Measurements from ENCODE around the gene SP3.
A peak's percentile ranks its signal among the peaks of the same experiment; 100 is the strongest.

The SP3 gene

GRCh38 chr2:173952267-173953046, 12.7 kb downstream of the SP3 start:
- Histone ChIP-seq H3K4me3 (ENCODE audit: low read depth, low read length) (no peak overlapping the region), H3K79me2 (ENCODE audit: control insufficient read depth, insufficient read depth, low read length, poor library complexity) (peaks cover 5% of the 10 kb centered on the region), H3K18ac (ENCODE audit: low read length) (no peak overlapping the region), H3K4me2 (ENCODE audit: low read length) (no peak overlapping the region), H3K23ac (ENCODE audit: low read length) (no peak overlapping the region), H2BK12ac (ENCODE audit: low read length) (no peak overlapping the region), H2BK5ac (ENCODE audit: low read depth, low read length, poor library complexity) (no peak overlapping the region), H4K91ac (ENCODE audit: low read depth, low read length) (no peak overlapping the region), H4K8ac (ENCODE audit: low read depth, low read length) (no peak overlapping the region), H3K27me3 (ENCODE audit: insufficient read depth, low read length) (no peaks in the 10 kb centered on the region), H3K4me1 (ENCODE audit: control insufficient read depth in 1 of 2, insufficient read depth in 2 of 2, low read length in 2 of 2) (no peaks in the 10 kb centered on the region), H3K79me1 (ENCODE audit: low read length) (no peaks in the 10 kb centered on the region), H3K9ac (ENCODE audit: low read length) (no peak overlapping the region), H3K27ac (ENCODE audit: low read depth, low read length) (no peak overlapping the region), H2AFZ (ENCODE audit: insufficient read depth, low read length, poor library complexity) (no peak overlapping the region), H2AK5ac (ENCODE audit: low read length) (no peak overlapping the region), H3K9me3 (ENCODE audit: insufficient read depth, low read depth, low read length) (no peaks in the 10 kb centered on the region), H2BK120ac (ENCODE audit: insufficient read depth, low read length, poor library complexity) (no peak overlapping the region), H3K36me3 (ENCODE audit: control insufficient read depth in 1 of 2, insufficient read depth in 2 of 2, low read length in 2 of 2) (peaks cover 4 to 21% of the 10 kb centered on the region in 2 experiments), H3K14ac (ENCODE audit: low read length) (no peak overlapping the region), H4K12ac (ENCODE audit: low read depth, low read length) (no peak overlapping the region), H3K4ac (ENCODE audit: low read depth, low read length) (peak overlapping the region; percentile 91)
- no CpG with 5 or more reads among the region's 5 CpGs for WGBS (ENCODE audit: extremely low coverage, insufficient coverage, insufficient read length)
- no peak for DNase-seq

- Histone ChIP-seq H3K4ac (ENCODE audit: low read depth, low read length) (no peak overlapping the region), H3K79me2 (ENCODE audit: control insufficient read depth, insufficient read depth, low read length, poor library complexity) (peaks cover 12% of the 10 kb centered on the region), H3K4me3 (ENCODE audit: low read depth, low read length) (no peak overlapping the region), H3K4me1 (ENCODE audit: control insufficient read depth in 1 of 2, insufficient read depth in 2 of 2, low read length in 2 of 2) (peaks cover 4 to 5% of the 10 kb centered on the region in 2 experiments), H4K8ac (ENCODE audit: low read depth, low read length) (no peak overlapping the region), H2AFZ (ENCODE audit: insufficient read depth, low read length, poor library complexity) (no peak overlapping the region), H3K9me3 (ENCODE audit: insufficient read depth, low read depth, low read length) (no peaks in the 10 kb centered on the region), H2BK120ac (ENCODE audit: insufficient read depth, low read length, poor library complexity) (no peak overlapping the region), H3K27me3 (ENCODE audit: insufficient read depth, low read length) (no peaks in the 10 kb centered on the region), H3K79me1 (ENCODE audit: low read length) (no peaks in the 10 kb centered on the region), H2BK12ac (ENCODE audit: low read length) (no peak overlapping the region), H3K14ac (ENCODE audit: low read length) (no peak overlapping the region), H3K9ac (ENCODE audit: low read length) (no peak overlapping the region), H3K18ac (ENCODE audit: low read length) (no peak overlapping the region), H2BK5ac (ENCODE audit: low read depth, low read length, poor library complexity) (no peak overlapping the region), H2AK5ac (ENCODE audit: low read length) (no peak overlapping the region), H4K91ac (ENCODE audit: low read depth, low read length) (no peak overlapping the region), H3K4me2 (ENCODE audit: low read length) (no peak overlapping the region), H3K23ac (ENCODE audit: low read length) (no peak overlapping the region), H3K36me3 (ENCODE audit: control insufficient read depth in 1 of 2, insufficient read depth in 2 of 2, low read length in 2 of 2) (peaks cover 4 to 8% of the 10 kb centered on the region in 2 experiments), H4K12ac (ENCODE audit: low read depth, low read length) (no peak overlapping the region), H3K27ac (ENCODE audit: low read depth, low read length) (no peak overlapping the region)
- no peak for DNase-seq
Observed at GRCh38 chr2:173948842-173949241, 16.3 kb downstream of the SP3 start.

- peaks cover 3 to 4% of the 10 kb centered on the region in 2 experiments for H3K36me3 ChIP-seq (ENCODE audit: control insufficient read depth in 1 of 2, insufficient read depth in 2 of 2, low read length in 2 of 2)
- WGBS (ENCODE audit: extremely low coverage, insufficient coverage, insufficient read length): no CpG with 5 or more reads among the region's 2 CpGs
Observed at GRCh38 chr2:173948198-173948597, 17.0 kb downstream of the SP3 start.

GRCh38 chr2:173947131-173947530, 18.0 kb downstream of the SP3 start:
- Histone ChIP-seq H3K27me3 (ENCODE audit: insufficient read depth, low read length) (no peaks in the 10 kb centered on the region), H3K23ac (ENCODE audit: low read length) (no peak overlapping the region), H3K4ac (ENCODE audit: low read depth, low read length) (no peak overlapping the region), H3K14ac (ENCODE audit: low read length) (no peak overlapping the region), H3K79me2 (ENCODE audit: control insufficient read depth, insufficient read depth, low read length, poor library complexity) (peaks cover 12% of the 10 kb centered on the region), H3K27ac (ENCODE audit: low read depth, low read length) (no peak overlapping the region), H4K8ac (ENCODE audit: low read depth, low read length) (no peak overlapping the region), H2AK5ac (ENCODE audit: low read length) (no peak overlapping the region), H3K4me2 (ENCODE audit: low read length) (no peak overlapping the region), H3K9me3 (ENCODE audit: insufficient read depth, low read depth, low read length) (no peaks in the 10 kb centered on the region), H4K91ac (ENCODE audit: low read depth, low read length) (no peak overlapping the region), H4K12ac (ENCODE audit: low read depth, low read length) (no peak overlapping the region), H2BK5ac (ENCODE audit: low read depth, low read length, poor library complexity) (no peak overlapping the region), H3K9ac (ENCODE audit: low read length) (no peak overlapping the region), H3K4me1 (ENCODE audit: control insufficient read depth in 1 of 2, insufficient read depth in 2 of 2, low read length in 2 of 2) (peaks cover 4 to 7% of the 10 kb centered on the region in 2 experiments), H3K79me1 (ENCODE audit: low read length) (no peaks in the 10 kb centered on the region), H2AFZ (ENCODE audit: insufficient read depth, low read length, poor library complexity) (no peak overlapping the region), H2BK120ac (ENCODE audit: insufficient read depth, low read length, poor library complexity) (no peak overlapping the region), H3K36me3 (ENCODE audit: control insufficient read depth in 1 of 2, insufficient read depth in 2 of 2, low read length in 2 of 2) (peaks cover 2% of the 10 kb centered on the region in 2 experiments), H3K18ac (ENCODE audit: low read length) (no peak overlapping the region), H3K4me3 (ENCODE audit: low read depth, low read length) (no peak overlapping the region), H2BK12ac (ENCODE audit: low read length) (no peak overlapping the region)
- WGBS (ENCODE audit: extremely low coverage, insufficient coverage, insufficient read length): no CpG with 5 or more reads among the region's 3 CpGs
- no peak for DNase-seq

More at GRCh38 chr2:173948198-173948597, 17.0 kb downstream of the SP3 start:
- Histone ChIP-seq H4K12ac (ENCODE audit: low read depth, low read length) (no peak overlapping the region), H3K9ac (ENCODE audit: low read length) (no peak overlapping the region), H3K27me3 (ENCODE audit: insufficient read depth, low read length) (no peaks in the 10 kb centered on the region), H3K79me1 (ENCODE audit: low read length) (no peaks in the 10 kb centered on the region), H3K23ac (ENCODE audit: low read length) (no peak overlapping the region), H2AFZ (ENCODE audit: insufficient read depth, low read length, poor library complexity) (no peak overlapping the region), H3K79me2 (ENCODE audit: control insufficient read depth, insufficient read depth, low read length, poor library complexity) (peaks cover 11% of the 10 kb centered on the region), H3K18ac (ENCODE audit: low read length) (no peak overlapping the region), H3K4me2 (ENCODE audit: low read length) (no peak overlapping the region), H3K14ac (ENCODE audit: low read length) (no peak overlapping the region), H2BK5ac (ENCODE audit: low read depth, low read length, poor library complexity) (no peak overlapping the region), H3K4ac (ENCODE audit: low read depth, low read length) (peak overlapping the region; percentile 46), H2BK12ac (ENCODE audit: low read length) (no peak overlapping the region), H2BK120ac (ENCODE audit: insufficient read depth, low read length, poor library complexity) (no peak overlapping the region), H4K91ac (ENCODE audit: low read depth, low read length) (no peak overlapping the region), H2AK5ac (ENCODE audit: low read length) (no peak overlapping the region), H3K27ac (ENCODE audit: low read depth, low read length) (no peak overlapping the region), H3K4me3 (ENCODE audit: low read depth, low read length) (no peak overlapping the region), H3K4me1 (ENCODE audit: control insufficient read depth in 1 of 2, insufficient read depth in 2 of 2, low read length in 2 of 2) (peaks cover 4 to 7% of the 10 kb centered on the region in 2 experiments), H3K9me3 (ENCODE audit: insufficient read depth, low read depth, low read length) (no peaks in the 10 kb centered on the region), H4K8ac (ENCODE audit: low read depth, low read length) (no peak overlapping the region)
- no peak for DNase-seq

Measured in trophoblast cell (in vitro differentiated cells and primary cell).